GM21529 (cell line): ENCODE data around the gene ATP9B.
"Not testable (repeated sequence)": the region's sequence is repeated elsewhere in the genome, so short reads cannot be mapped to it uniquely, and the experiment has no call there.

Experiments
- ATAC-seq: cut with Tn5 transposase; IDR thresholded peaks from one replicate; pipeline ENCODE4 v1.9.1; 2021; ENCODE audit not compliant: unreplicated experiment

ATP9B gene

DNA sequence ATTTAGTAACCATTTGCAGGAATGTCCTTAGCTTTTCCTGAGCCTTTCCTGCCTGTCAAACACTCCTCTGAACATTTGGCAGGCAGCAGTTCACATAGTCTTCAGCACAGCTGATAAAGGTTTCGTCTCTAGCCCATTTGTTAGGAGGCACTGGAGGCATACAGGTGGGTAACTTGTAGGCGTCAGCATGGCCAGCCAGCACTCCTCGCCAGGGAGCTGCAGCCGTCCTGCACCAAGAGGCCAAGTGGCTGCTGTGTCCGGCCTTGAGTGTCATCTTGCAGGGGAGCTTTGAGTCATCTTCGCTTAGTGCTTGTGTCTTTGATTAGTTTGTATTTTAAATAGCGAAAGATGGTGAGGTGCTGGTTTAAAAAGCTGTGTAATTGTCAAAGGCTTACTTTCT lies 206.3 kb downstream of the ATP9B start:
- ATAC-seq = peak; percentile 21

- peak; percentile 78 for ATAC-seq
Measured at GRCh38 chr18:79275992-79276391, 206.8 kb downstream of the ATP9B start.

GRCh38 chr18:79278896-79279295 lies 209.7 kb downstream of the ATP9B start:
- ATAC-seq = no peak

DNA sequence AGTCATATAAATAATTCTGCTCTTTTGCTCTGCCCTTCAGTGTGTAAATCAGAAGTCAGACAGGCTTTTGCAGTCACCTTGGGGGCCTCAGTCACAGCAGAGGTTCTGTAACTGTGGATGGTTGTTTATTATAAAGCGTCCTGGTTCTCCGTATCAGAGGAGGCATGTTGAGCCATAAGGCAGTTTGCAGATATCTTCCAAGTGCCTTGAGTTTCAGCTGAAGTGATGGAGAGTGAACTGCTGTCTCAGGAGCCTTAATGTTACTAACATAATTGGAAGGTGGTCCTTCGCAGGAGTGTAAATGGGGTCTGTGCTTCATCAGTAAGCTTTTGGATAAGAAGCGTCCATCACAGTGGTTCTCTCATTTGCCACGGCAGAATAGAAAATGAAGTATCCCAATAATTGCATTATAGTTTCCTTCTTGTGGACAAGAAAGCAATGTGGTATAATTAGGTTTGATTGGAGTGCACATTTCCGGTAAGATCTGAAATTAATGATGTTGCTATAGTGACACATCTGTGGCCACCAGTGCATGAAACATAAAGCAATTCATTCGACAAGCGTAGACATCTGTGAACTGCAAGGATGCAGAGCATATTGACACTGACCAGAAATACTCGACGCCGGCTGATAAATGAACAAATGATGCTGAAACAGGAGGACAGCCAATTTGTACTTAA lies 214.1 kb downstream of the ATP9B start:
- no peak for ATAC-seq

- no peak for ATAC-seq
Measured at GRCh38 chr18:79283929-79284328, 214.7 kb downstream of the ATP9B start.

GRCh38 chr18:79285191-79285590 lies 216.0 kb downstream of the ATP9B start:
- ATAC-seq = not testable (repeated sequence)

- not testable (repeated sequence) for ATAC-seq
Measured at GRCh38 chr18:79290409-79290808, 221.2 kb downstream of the ATP9B start.

- no peak for ATAC-seq
Measured at GRCh38 chr18:79290876-79291275, 221.7 kb downstream of the ATP9B start.

GRCh38 chr18:79294235-79294634 lies 225.0 kb downstream of the ATP9B start:
- ATAC-seq = no peak

GRCh38 chr18:79299272-79299671 lies 230.1 kb downstream of the ATP9B start:
- no peak for ATAC-seq

DNA sequence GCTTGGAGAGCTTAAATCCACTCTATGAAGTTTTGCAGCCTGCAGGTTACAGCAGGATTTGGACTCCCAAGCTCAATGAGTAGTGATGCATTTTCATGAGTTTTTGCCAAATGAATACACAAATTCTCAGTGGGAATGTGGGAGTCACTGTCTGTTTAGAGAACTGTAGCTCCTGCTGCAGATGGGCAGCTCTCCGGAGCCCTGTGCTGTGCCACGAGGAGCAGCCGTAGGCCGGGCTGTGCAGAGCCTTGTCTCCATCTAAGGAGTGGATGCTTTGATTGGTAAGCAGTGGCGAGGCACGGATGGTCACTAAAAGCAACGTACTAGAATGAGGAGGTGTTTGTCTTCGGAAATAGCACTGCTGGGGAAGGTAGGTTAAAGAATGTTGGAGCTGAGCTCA lies 230.5 kb downstream of the ATP9B start:
- no peak for ATAC-seq

DNA sequence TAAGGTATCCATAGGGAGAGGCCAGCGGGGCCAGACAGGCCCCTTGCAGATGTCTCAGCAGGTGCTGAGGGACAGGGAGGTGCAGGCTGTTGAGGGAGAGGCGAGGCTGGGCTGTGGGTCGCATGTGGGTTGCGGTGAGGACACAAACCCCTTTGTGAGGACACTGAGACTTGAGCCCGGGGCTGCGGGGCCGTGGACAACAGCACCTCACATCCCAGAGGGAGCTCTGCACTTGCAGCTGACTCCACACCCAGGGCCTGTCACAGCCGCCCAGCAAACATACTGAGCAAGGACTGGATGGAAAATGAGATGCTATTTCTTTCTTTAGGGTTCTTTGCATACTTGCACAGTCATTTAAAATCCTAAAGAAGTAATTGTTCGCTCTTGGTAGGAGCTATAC lies 231.2 kb downstream of the ATP9B start:
- ATAC-seq = no peak

GRCh38 chr18:79302120-79302519 lies 232.9 kb downstream of the ATP9B start:
- no peak for ATAC-seq

- ATAC-seq = no peak
Measured at GRCh38 chr18:79305911-79306310, 236.7 kb downstream of the ATP9B start.

- ATAC-seq = no peak
Measured at GRCh38 chr18:79309614-79310358, 240.6 kb downstream of the ATP9B start.

- ATAC-seq = no peak
Measured at GRCh38 chr18:79314838-79315388, 245.7 kb downstream of the ATP9B start.

DNA sequence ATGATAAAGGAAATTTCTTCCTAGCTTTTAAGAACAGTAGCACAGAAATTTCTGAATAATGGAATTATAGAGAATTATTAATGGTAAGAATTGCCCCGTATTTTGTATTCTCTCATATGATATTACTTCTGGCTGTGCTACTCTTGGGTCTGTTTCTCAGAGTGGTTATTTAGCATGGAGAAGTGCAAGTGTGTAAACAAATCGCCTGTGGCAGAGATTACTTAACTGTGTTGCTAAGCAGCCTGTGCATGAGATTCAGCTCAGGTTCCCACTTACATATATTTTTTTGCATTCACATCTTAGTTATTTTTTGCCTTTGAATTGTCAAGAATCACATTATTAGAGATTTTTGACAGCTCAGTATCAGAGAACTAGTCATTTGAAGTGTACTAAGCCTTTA lies 246.4 kb downstream of the ATP9B start:
- ATAC-seq = no peak

GRCh38 chr18:79317703-79318102 lies 248.5 kb downstream of the ATP9B start:
- no peak for ATAC-seq

- ATAC-seq = no peak
Measured at GRCh38 chr18:79318142-79318673, 249.0 kb downstream of the ATP9B start.

DNA sequence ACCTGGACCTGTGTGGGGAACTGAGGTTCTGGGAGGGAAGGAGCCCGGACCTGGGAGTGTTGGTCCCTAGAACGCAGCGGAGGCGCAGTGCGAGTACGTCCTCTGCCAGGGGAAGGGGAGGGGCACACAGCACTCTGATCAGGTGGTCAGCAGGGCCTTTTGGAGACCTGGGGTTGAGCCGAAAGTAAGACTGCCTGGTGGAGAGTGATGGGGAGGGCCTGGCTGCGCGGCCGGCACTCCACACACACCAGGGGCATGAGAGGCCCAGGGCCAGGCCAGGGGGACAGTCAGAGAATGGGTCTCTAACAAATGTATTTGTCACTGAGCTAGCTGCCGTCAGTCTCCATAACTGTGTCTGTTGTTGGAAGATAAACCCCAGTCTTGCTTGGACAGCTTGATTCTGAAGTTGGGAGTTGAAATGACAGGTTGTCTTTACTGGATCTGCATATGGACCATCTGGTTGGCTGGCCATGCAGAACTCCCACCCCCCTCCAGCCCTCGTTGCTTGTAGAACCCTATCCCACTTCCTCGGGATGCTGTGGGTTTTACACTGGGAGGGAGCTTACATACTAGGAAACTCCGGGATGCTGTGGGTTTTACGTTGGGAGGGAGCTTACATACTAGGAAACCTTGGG lies 251.1 kb downstream of the ATP9B start:
- no peak for ATAC-seq

GRCh38 chr18:79321625-79322405 lies 252.6 kb downstream of the ATP9B start:
- ATAC-seq = no peak
